SK-N-SH (cell line): Measurements from ENCODE around the gene PCDHA9. TPM values are rescaled to one million over a fixed set of nuclear protein-coding genes. Genes with fewer than 3 reads are reported as not detected.

Experiments used
- CTCF ChIA-PET: fragments of 300-600, 350-600 bp; formaldehyde crosslinking; extraction: SDS; loops from one replicate; lab custom pipeline; 2021; lab: Yijun Ruan, JAX
- POLR2A ChIA-PET: fragments of 350-600 bp; sonication (Branson Sonifier 250); formaldehyde crosslinking; extraction: SDS; loops from one replicate; lab custom pipeline; 2020; ENCODE audit warnings: antibody characterized with exemption, inconsistent platforms; lab: Yijun Ruan, JAX
- DNase-seq: peaks from one replicate; pipeline ENCODE4 v3.0.0; 2012
- H2AFZ ChIP-seq: fragments of 200-600 bp; sonication (generic); 2 replicates; pipeline ENCODE4 v1.8.1; 2016; ENCODE audit warnings: antibody characterized with exemption, mild to moderate bottlenecking, low read depth
- H3F3A ChIP-seq: fragments of 200-600 bp; sonication (generic); replicated peaks from 2 replicates; pipeline ENCODE3; 2016; ENCODE audit warnings: antibody characterized with exemption, mild to moderate bottlenecking; ENCODE audit not compliant: insufficient read depth
- H3K27ac ChIP-seq, 2 experiments: fragments of 200-500 bp in 1 of 2; fragments of 200-600 bp in 1 of 2; sonication (Bioruptor generic) in 1 of 2; sonication (generic), shearing (Covaris generic) in 1 of 2; 2 replicates each; pipeline versions ENCODE4 v1.5.1 to v1.6.1; 2014 to 2016; ENCODE audit warnings: low read depth in 2 of 2, inconsistent platforms in 1 of 2, low read length in 1 of 2, mild to moderate bottlenecking in 1 of 2, mixed read lengths in 1 of 2
- H3K27me3 ChIP-seq: fragments of 200-600 bp; sonication (generic), shearing (Covaris generic); 2 replicates; pipeline ENCODE4 v1.6.1; 2016; ENCODE audit warnings: mixed run types; ENCODE audit not compliant: insufficient read depth
- H3K36me3 ChIP-seq, 2 experiments: fragments of 200-500 bp in 1 of 2; fragments of 200-600 bp in 1 of 2; sonication (Bioruptor generic) in 1 of 2; sonication (generic) in 1 of 2; replicated peaks in 1 of 2; 2 replicates each; pipeline versions ENCODE3 to v1.5.1; 2014 to 2016; ENCODE audit warnings: low read length in 1 of 2, mild to moderate bottlenecking in 1 of 2; ENCODE audit not compliant: insufficient read depth in 2 of 2, control insufficient read depth in 1 of 2
- H3K4me1 ChIP-seq, 2 experiments: fragments of 200-500 bp in 1 of 2; fragments of 200-600 bp in 1 of 2; sonication (Bioruptor generic) in 1 of 2; sonication (generic), shearing (Covaris generic) in 1 of 2; 2 replicates each; pipeline versions ENCODE4 v1.5.1 to v1.6.1; 2014 to 2016; ENCODE audit warnings: low read depth in 1 of 2, low read length in 1 of 2, mixed run types in 1 of 2; ENCODE audit not compliant: insufficient read depth in 2 of 2, control insufficient read depth in 1 of 2
- H3K4me2 ChIP-seq: fragments of 200-600 bp; sonication (generic), shearing (Covaris generic); 2 replicates; pipeline ENCODE4 v1.6.1; 2017; ENCODE audit warnings: mixed run types
- H3K4me3 ChIP-seq, 2 experiments: fragments of 200-500 bp in 1 of 2; fragments of 200-600 bp in 1 of 2; sonication (Bioruptor generic) in 1 of 2; sonication (generic), shearing (Covaris generic) in 1 of 2; 2 replicates each; pipeline versions ENCODE4 v1.5.1 to v1.8.1; 2014 to 2016; ENCODE audit warnings: low read depth in 2 of 2, inconsistent platforms in 1 of 2, low read length in 1 of 2, mild to moderate bottlenecking in 1 of 2, mixed read lengths in 1 of 2, moderate library complexity in 1 of 2
- H3K79me2 ChIP-seq: fragments of 200-600 bp; sonication (generic); 2 replicates; pipeline ENCODE4 v1.8.1; 2017; ENCODE audit warnings: mild to moderate bottlenecking; ENCODE audit not compliant: insufficient read depth
- H3K9ac ChIP-seq: fragments of 200-600 bp; sonication (generic); 2 replicates; pipeline ENCODE4 v1.6.1; 2017; ENCODE audit warnings: mixed run types
- H3K9me2 ChIP-seq: fragments of 200-600 bp; sonication (generic); 2 replicates; pipeline ENCODE4 v1.6.1; 2017; ENCODE audit warnings: mixed run types
- H3K9me3 ChIP-seq: fragments of 200-600 bp; sonication (generic); 2 replicates; pipeline ENCODE4 v1.6.1; 2017; ENCODE audit warnings: mixed run types, mild to moderate bottlenecking, moderate library complexity
- H4K20me1 ChIP-seq: fragments of 200-600 bp; sonication (generic); 2 replicates; pipeline ENCODE4 v1.6.1; 2017; ENCODE audit warnings: mild to moderate bottlenecking, mixed run types; ENCODE audit not compliant: insufficient read depth
- CHD2 ChIP-seq: fragments of 150-350 bp; IDR thresholded peaks from 2 replicates; pipeline ENCODE4 v1.6.1; 2018; ENCODE audit warnings: low read length; ENCODE audit not compliant: partially characterized antibody
- ELF1 ChIP-seq: IDR thresholded peaks from 2 replicates; pipeline ENCODE4 v1.4.0; 2012
- EZH2phosphoT487 ChIP-seq: fragments of 200-600 bp; sonication (generic); IDR thresholded peaks from 2 replicates; pipeline ENCODE4 v1.6.1; 2017; ENCODE audit warnings: low read depth, mixed run types, mild to moderate bottlenecking, antibody characterized with exemption, moderate library complexity, borderline replicate concordance
- GATA2 ChIP-seq: sonication (generic); formaldehyde crosslinking; IDR thresholded peaks from 2 replicates; pipeline ENCODE4 v1.5.0; 2020; ENCODE audit warnings: mild to moderate bottlenecking, missing genetic modification reagents
- MXI1 ChIP-seq: IDR thresholded peaks from 2 replicates; pipeline ENCODE4 v1.6.1; 2012; ENCODE audit warnings: mild to moderate bottlenecking, low read depth, low read length, improper control_type of control experiment
- NRF1 ChIP-seq: IDR thresholded peaks from 2 replicates; pipeline ENCODE4 v1.6.1; 2012; ENCODE audit warnings: low read depth, mild to moderate bottlenecking, low read length
- RAD21 ChIP-seq: IDR thresholded peaks from 2 replicates; pipeline ENCODE4 v1.6.1; 2012; ENCODE audit warnings: mild to moderate bottlenecking, low read length
- RCOR1 ChIP-seq: fragments of 150-350 bp; IDR thresholded peaks from 2 replicates; pipeline ENCODE4 v1.6.1; 2017; ENCODE audit warnings: antibody characterized with exemption, low read length
- RFX5 ChIP-seq: IDR thresholded peaks from 2 replicates; pipeline ENCODE4 v1.6.1; 2012; ENCODE audit warnings: mild to moderate bottlenecking, improper control_type of control experiment, low read length
- SMC3 ChIP-seq: IDR thresholded peaks from 2 replicates; pipeline ENCODE4 v1.6.1; 2012; ENCODE audit warnings: low read depth, low read length, improper control_type of control experiment
- TAF1 ChIP-seq: IDR thresholded peaks from 2 replicates; pipeline ENCODE4 v1.6.1; 2012; ENCODE audit warnings: low read depth, mild to moderate bottlenecking, low read length, moderate library complexity, borderline replicate concordance
- TCF12 ChIP-seq: IDR thresholded peaks from 2 replicates; pipeline ENCODE4 v1.4.0; 2012
- TEAD4 ChIP-seq: IDR thresholded peaks from 2 replicates; pipeline ENCODE4 v1.4.0; 2012; ENCODE audit warnings: mild to moderate bottlenecking, borderline replicate concordance; ENCODE audit not compliant: insufficient read depth
- WGBS: methylation state at CpG from one replicate; pipeline ENCODE4 v1.1.6; 2017; ENCODE audit warnings: low lambda C conversion rate; 5-methylcytosine and 5-hydroxymethylcytosine counted together
- polyA plus RNA-seq, 3 experiments: library from polyadenylated mRNA; depleted of rRNA; stranded (reverse); fragments of >200 nt; gene quantifications; 2 replicates each; pipeline ENCODE4 v1.2.3, GENCODE V29; 2012
- TF ChIP-seq, protein P1 (sequence below): fragments of 150-350 bp; IDR thresholded peaks from 2 replicates; pipeline ENCODE4 v1.6.1; 2017; ENCODE audit warnings: antibody characterized with exemption, low read length, low read depth, borderline replicate concordance
- TF ChIP-seq, protein P2 (sequence below): fragments of 200-600 bp; sonication (generic); IDR thresholded peaks from 2 replicates; pipeline ENCODE4 v1.6.1; 2017; ENCODE audit warnings: antibody characterized with exemption, mild to moderate bottlenecking, moderate library complexity

PCDHA9 gene
- polyA plus RNA-seq, 1 of the 3 experiments (the other 2 are of a cell fraction) = 0.02 TPM

DNA sequence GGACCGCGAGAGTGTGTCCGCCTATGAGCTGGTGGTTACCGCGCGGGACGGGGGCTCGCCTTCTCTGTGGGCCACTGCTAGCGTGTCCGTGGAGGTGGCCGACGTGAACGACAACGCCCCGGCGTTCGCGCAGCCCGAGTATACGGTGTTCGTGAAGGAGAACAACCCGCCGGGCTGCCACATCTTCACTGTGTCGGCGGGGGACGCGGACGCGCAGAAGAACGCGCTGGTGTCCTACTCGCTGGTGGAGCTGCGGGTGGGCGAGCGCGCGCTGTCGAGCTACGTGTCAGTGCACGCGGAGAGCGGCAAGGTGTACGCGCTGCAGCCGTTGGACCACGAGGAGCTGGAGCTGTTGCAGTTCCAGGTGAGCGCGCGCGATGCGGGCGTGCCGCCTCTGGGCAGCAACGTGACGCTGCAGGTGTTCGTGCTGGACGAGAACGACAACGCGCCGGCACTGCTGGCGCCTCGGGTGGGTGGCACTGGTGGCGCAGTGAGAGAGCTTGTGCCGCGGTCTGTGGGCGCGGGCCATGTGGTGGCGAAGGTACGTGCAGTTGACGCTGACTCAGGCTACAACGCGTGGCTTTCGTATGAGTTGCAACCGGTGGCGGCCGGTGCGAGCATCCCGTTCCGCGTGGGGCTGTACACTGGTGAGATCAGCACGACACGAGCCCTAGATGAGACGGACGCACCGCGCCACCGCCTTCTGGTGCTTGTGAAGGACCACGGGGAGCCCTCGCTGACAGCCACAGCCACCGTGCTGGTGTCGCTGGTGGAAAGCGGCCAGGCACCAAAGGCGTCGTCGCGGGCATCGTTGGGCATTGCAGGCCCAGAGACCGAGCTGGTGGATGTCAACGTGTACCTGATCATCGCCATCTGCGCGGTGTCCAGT, 12.3 kb upstream of the PCDHA9 start:
- Histone ChIP-seq H3K9me2 (no peaks in the 10 kb centered on the region), H3F3A (no peaks in the 10 kb centered on the region), H3K27me3 (no peaks in the 10 kb centered on the region), H3K4me1 (no peaks in the 10 kb centered on the region), H3K27ac (no peak overlapping the region), H2AFZ (no peak overlapping the region), H3K79me2 (no peaks in the 10 kb centered on the region), H3K4me3 (no peak overlapping the region), H3K4me2 (no peak overlapping the region)
- WGBS = 90% methylated on average over 95 of the region's 103 CpGs
- DNase-seq = no peak
- CTCF ChIA-PET = interaction anchor here (0.8 kb wide), 1 partner anchor 205 kb away, joined by 5 read pairs; no protein-coding TSS in a partner anchor
- TF ChIP-seq EZH2phosphoT487 = no peak
- TF ChIP-seq, protein P1, sequence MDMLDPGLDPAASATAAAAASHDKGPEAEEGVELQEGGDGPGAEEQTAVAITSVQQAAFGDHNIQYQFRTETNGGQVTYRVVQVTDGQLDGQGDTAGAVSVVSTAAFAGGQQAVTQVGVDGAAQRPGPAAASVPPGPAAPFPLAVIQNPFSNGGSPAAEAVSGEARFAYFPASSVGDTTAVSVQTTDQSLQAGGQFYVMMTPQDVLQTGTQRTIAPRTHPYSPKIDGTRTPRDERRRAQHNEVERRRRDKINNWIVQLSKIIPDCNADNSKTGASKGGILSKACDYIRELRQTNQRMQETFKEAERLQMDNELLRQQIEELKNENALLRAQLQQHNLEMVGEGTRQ = no peak
- TF ChIP-seq NRF1 = no peak
- TF ChIP-seq, protein P2, sequence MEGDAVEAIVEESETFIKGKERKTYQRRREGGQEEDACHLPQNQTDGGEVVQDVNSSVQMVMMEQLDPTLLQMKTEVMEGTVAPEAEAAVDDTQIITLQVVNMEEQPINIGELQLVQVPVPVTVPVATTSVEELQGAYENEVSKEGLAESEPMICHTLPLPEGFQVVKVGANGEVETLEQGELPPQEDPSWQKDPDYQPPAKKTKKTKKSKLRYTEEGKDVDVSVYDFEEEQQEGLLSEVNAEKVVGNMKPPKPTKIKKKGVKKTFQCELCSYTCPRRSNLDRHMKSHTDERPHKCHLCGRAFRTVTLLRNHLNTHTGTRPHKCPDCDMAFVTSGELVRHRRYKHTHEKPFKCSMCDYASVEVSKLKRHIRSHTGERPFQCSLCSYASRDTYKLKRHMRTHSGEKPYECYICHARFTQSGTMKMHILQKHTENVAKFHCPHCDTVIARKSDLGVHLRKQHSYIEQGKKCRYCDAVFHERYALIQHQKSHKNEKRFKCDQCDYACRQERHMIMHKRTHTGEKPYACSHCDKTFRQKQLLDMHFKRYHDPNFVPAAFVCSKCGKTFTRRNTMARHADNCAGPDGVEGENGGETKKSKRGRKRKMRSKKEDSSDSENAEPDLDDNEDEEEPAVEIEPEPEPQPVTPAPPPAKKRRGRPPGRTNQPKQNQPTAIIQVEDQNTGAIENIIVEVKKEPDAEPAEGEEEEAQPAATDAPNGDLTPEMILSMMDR = no peak
- no peak for TF ChIP-seq MXI1
- TF ChIP-seq TAF1 = no peak
- TF ChIP-seq RCOR1 = no peak
- no peak for TF ChIP-seq TCF12
- no peak for TF ChIP-seq TEAD4
- TF ChIP-seq, all 33 proteins: peak for 0
- H3K9me3 ChIP-seq = no peaks in the 10 kb centered on the region
- POLR2A ChIA-PET = no interaction called here
- no peaks in the 10 kb centered on the region for H4K20me1 ChIP-seq
- no peaks in the 10 kb centered on the region for H3K36me3 ChIP-seq
- H3K9ac ChIP-seq = no peak overlapping the region

DNA sequence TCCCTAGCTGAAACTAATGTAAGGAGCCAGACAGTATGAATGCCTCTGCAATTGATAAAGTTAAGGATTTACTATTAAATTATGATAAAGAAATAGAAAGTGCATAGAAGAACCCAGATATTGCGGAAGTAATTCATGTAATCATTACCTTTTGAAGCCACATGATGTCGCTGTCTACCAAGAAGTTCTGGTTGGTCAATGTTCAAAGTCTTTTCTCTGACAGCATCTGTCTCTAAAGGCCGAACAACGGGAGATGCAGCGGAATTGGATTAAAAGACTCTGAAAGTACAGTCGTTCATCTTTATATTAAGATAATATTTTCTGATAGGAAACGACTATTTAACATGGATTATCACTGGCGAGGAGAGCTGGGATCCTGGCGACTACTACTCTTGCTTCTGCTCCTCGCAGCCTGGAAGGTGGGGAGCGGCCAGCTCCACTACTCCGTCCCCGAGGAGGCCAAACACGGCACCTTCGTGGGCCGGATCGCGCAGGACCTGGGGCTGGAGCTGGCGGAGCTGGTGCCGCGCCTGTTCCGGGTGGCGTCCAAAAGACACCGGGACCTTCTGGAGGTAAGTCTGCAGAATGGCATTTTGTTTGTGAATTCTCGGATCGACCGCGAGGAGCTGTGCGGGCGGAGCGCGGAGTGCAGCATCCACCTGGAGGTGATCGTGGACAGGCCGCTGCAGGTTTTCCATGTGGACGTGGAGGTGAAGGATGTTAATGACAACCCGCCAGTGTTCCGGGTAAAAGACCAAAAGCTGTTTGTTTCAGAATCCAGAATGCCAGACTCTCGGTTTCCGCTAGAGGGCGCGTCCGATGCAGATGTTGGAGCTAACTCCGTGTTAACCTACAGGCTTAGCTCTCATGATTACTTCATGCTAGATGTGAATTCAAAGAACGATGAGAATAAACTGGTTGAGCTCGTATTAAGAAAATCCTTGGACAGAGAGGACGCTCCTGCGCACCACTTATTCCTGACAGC, 6.9 kb upstream of the PCDHA9 start, which contains the start of gene PCDHA8:
Gene PCDHA8, plus strand, starts transcription at position 210 of the 985 bp plus-strand sequence. Its CDS starts 135 bp downstream, at position 345.
- CTCF ChIA-PET = interaction anchor here (0.6 to 4.9 kb wide), 95 partner anchors 9 to 778 kb away, joined by 3 to 189 read pairs (median 5); partner anchors contain the start of genes DIAPH1, PCDHA1, PCDHA10 and PCDHA11
- POLR2A ChIA-PET = interaction anchor here (0.8 to 1.8 kb wide), 7 partner anchors 18 to 210 kb away, joined by 3 to 26 read pairs (median 4); partner anchors contain the start of genes PCDHAC1, PCDHAC2 and PCDHB1
- TF ChIP-seq CHD2 = peak; percentile 27
- TF ChIP-seq RAD21 = peak; percentile 92
- TF ChIP-seq RCOR1 = peak; percentile 43; the same call in 1 of the 2 replicates
- TF ChIP-seq MXI1 = peak; percentile 65
- TF ChIP-seq RFX5 = peak; percentile 73
- TF ChIP-seq, protein P2 = peak; percentile 87
- TF ChIP-seq SMC3 = peak; percentile 65
- TF ChIP-seq GATA2 = no peak
- TF ChIP-seq, protein P1 = no peak
- no peak for TF ChIP-seq EZH2phosphoT487
- peak; percentile 75 for TF ChIP-seq ELF1

More for the DNA sequence above, 6.9 kb upstream of the PCDHA9 start, which contains the start of gene PCDHA8:
- no peaks in the 10 kb centered on the region for H3K4me1 ChIP-seq
- H3K27ac ChIP-seq = peak within 1 kb of the TSS in 1 of 2 experiments; percentile 50; a peak in 1 of 4 replicates
- peak within 1 kb of the TSS; percentile 66 to 96 for H3K4me3 ChIP-seq
- H3K27me3 ChIP-seq = no peaks in the 10 kb centered on the region
- peak within 1 kb of the TSS; percentile 97 for H3K4me2 ChIP-seq
- no peaks in the 10 kb centered on the region for H4K20me1 ChIP-seq
- no peaks in the 10 kb centered on the region for H3K9me3 ChIP-seq
- no peaks in the 10 kb centered on the region for H3K36me3 ChIP-seq
- no peaks in the 10 kb centered on the region for H3F3A ChIP-seq
- peak within 1 kb of the TSS; percentile 48; the same call in 1 of the 2 replicates for H3K9ac ChIP-seq
- H3K79me2 ChIP-seq = no peaks in the 10 kb centered on the region
- no peaks in the 10 kb centered on the region for H3K9me2 ChIP-seq
- H2AFZ ChIP-seq = peak within 1 kb of the TSS; percentile 99
- 13% methylated on average over 47 of the region's 47 CpGs for WGBS
- DNase-seq = peak; percentile 83
